AG04449 (cell line): Measurements from ENCODE around the gene MCTS1.
"Not testable (repeated sequence)": the region's sequence is repeated elsewhere in the genome, so short reads cannot be mapped to it uniquely, and the experiment has no call there.

ENCODE experiments used
- CTCF ChIA-PET: fragments of 350-600 bp; formaldehyde crosslinking; extraction: SDS; loops from one replicate; lab custom pipeline; 2021; ENCODE audit warnings: antibody characterized with exemption; lab: Yijun Ruan, JAX
- POLR2A ChIA-PET: fragments of 400-600, 350-600 bp; formaldehyde crosslinking; extraction: SDS; loops from one replicate; lab custom pipeline; 2020; ENCODE audit warnings: antibody characterized with exemption, inconsistent platforms; lab: Yijun Ruan, JAX
- DNase-seq: peaks from one replicate; pipeline ENCODE4 v3.0.0-alpha.2; 2010; ENCODE audit warnings: low read depth, low spot score
- H3K4me3 ChIP-seq: 2 replicates; pipeline ENCODE4 v1.5.1; 2011; ENCODE audit warnings: low read depth, mild to moderate bottlenecking, control low read depth, low read length
- CTCF ChIP-seq: IDR thresholded peaks from one replicate; pipeline ENCODE4 v1.5.1; 2011; ENCODE audit warnings: mild to moderate bottlenecking, moderate library complexity, low read length, control low read depth, inconsistent platforms; ENCODE audit not compliant: insufficient read depth; ENCODE audit errors: missing control alignments

MCTS1 gene

DNA sequence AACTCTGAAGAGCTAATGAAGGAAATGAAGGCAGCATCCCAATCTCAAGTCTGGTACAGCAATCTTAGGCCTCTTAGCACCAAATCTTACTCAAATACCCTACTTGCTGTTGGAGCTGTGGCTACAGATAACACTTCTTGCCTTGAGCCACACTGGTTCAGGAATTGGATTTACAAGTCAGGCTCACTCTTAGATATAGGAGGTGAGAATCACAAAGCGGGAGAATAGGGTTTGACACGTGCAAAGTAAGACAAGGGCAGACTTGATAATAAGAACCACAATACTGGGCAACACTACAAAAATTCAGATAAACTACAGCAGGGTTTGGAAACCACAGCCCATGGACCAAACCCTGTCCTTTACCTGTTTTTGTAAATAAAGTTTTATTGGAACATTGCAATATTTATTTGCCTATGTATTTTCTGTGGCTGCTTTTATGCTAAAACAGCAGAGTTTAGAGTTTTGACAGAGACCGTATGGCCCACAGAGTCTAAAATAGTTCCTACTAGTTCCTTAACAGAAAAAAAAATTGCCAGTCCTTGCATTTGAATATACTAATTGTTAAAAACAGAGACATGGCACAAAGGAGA, 33.8 kb upstream of the MCTS1 start:
- POLR2A ChIA-PET: no interaction called here
- no peak for TF ChIP-seq CTCF

GRCh38 chrX:120573806-120574205, 30.1 kb upstream of the MCTS1 start:
- CTCF ChIA-PET, H3K4me3 ChIP-seq, POLR2A ChIA-PET, DNase-seq: not testable (repeated sequence)

More for the DNA sequence above, 33.8 kb upstream of the MCTS1 start:
- CTCF ChIA-PET: no interaction called here
- H3K4me3 ChIP-seq: no peak overlapping the region
- DNase-seq: no peak

DNA sequence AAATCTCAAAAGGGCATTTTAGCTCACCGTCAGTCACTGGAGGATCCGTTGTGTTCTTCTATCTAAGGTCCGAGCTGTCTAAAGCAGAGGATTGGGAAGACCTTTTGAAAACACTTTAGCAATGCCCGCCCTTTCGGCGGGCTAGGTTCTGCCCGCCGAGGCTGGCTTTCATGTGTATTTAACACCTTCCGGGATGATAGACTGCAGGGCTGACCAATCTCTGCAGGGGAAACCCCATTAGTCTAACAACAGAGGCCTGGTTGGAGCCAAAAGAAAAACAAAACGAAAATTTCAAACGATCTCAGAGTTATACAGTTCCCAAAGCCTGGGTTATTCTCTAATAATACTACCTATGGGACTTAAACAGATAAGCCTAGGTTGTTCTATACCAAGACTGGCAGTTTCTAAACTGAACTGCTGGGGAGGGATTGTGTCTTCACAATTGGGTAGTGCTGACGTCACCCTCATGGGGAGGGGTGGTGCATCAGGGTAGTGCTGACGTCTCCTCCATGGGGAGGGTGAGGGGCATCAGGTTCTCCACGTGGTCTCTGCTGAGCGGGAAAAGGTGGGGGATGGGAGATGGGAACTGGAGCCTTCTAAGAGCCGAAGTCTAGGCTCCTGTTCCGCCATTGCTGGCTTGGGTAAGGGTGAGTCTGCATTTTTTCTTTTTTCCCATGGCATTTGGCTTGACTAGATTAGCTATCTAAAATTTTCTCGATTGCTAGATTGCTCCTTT, 28.4 kb upstream of the MCTS1 start:
- H3K4me3 ChIP-seq: no peak overlapping the region
- ChIA-PET POLR2A (no interaction called here), CTCF (no interaction called here)
- TF ChIP-seq CTCF: no peak
- DNase-seq: no peak

DNA sequence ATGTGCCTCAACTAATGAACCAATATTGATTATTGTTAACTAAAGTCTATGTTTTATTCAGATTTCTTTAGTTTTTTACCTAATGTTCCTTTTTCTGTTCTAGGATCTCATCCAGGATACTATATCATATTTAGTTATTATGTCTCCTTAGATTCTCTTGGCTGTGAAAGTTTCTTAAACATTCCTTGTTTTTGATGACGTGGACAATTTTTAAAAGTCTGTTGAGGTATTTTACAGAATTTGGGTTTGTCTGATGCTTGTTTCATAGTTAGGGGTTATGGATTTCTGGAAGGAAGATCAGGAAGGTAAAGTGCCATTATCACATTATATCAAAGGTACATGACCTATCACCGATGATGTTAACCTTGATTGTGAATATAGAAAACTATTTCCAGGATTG, 18.2 kb upstream of the MCTS1 start:
- DNase-seq: no peak
- H3K4me3 ChIP-seq: no peak overlapping the region
- ChIA-PET CTCF (no interaction called here), POLR2A (interaction anchor here (1.3 kb wide), 1 partner anchor 19 kb away, joined by 5 read pairs; the partner anchor contains the start of gene MCTS1)
- no peak for TF ChIP-seq CTCF

DNA sequence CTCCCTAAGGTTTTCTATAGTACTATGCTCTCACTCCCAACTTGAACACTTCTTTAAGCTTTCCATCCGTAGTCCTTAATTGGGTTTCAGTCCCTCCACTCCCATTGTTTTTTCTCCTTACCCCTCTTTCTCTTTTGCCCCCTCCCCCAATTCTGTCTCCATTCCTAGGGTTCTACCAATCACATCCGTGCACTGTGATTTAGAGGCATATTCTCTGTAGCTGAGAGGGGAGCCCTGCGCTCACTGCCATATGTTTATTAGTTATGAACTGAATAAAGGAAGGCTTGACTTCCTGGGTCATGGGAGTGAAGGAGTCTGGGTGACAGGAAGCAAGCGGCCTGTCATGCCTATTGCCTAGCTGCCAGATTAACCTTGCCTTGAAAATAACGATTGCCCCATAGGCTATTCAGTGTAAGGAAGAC, 471 bp downstream of the MCTS1 start:
- CTCF ChIA-PET: interaction anchor here (1.0 to 2.0 kb wide), 3 partner anchors 106 to 186 kb away, joined by 3 to 4 read pairs (median 3); no protein-coding TSS in a partner anchor
- H3K4me3 ChIP-seq: peak overlapping the region; percentile 67
- no peak for DNase-seq
- POLR2A ChIA-PET: interaction anchor here (1.3 to 1.6 kb wide), 2 partner anchors 20 to 43 kb away, joined by 5 to 12 read pairs; partner anchors contain the start of gene CUL4B
- TF ChIP-seq CTCF: no peak

- DNase-seq: no peak
- ChIA-PET CTCF (no interaction called here), POLR2A (no interaction called here)
- no peak for TF ChIP-seq CTCF
- H3K4me3 ChIP-seq: no peak overlapping the region
These were observed 8.2 kb downstream of the MCTS1 start for GRCh38 chrX:120612086-120612485.
